NCI-H187 treated with DMSO at 0.1 percent for 48 hours (cell line): ENCODE results near the gene GEMIN7.
A peak's percentile ranks its signal among the peaks of the same experiment; 100 is the strongest.

Experiments used
- DNase-seq: peaks from one replicate; lab custom pipeline; 2025; lab: John Stamatoyannopoulos, UW

GEMIN7 gene

DNA sequence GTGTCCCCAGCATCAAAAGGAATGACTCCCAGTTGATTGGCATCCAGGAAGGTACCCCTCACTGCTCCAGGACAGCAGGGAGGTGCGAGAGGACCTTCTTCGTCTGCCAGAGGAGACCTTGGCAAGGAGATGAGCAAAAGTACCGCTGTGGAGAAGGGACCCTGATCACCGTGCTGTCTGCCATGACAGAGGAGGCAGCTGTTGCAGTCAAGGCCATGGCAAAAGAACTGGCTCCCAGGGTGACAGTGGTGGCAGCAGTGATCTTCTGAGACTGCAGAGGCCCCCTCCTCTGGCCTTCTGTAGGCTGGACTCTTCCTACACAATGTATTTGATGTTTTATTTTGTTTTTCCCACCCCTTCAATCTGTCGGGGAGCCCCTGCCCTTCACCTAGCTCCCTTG, 49.7 kb downstream of the GEMIN7 start:
- DNase-seq = no peak

DNA sequence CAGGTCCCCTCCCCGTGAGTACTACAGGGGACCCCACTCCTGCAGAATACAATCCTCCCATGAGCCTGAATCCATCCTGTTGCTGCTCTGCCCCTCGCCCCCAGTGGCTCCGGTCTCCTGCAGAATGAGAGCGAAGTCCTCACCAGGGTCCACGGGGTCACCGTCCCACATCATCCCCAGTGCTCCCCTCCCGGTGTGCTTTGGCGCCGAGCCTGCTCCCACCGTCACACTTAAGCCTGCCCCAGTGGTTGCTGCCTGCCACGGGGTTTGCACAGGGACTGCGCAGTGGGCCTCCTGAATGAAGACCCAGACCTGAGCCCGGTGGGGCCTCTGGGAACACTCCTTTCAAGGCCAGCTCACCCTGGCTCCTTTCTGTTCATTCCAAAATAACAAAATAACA, 51.2 kb downstream of the GEMIN7 start:
- DNase-seq = no peak

DNA sequence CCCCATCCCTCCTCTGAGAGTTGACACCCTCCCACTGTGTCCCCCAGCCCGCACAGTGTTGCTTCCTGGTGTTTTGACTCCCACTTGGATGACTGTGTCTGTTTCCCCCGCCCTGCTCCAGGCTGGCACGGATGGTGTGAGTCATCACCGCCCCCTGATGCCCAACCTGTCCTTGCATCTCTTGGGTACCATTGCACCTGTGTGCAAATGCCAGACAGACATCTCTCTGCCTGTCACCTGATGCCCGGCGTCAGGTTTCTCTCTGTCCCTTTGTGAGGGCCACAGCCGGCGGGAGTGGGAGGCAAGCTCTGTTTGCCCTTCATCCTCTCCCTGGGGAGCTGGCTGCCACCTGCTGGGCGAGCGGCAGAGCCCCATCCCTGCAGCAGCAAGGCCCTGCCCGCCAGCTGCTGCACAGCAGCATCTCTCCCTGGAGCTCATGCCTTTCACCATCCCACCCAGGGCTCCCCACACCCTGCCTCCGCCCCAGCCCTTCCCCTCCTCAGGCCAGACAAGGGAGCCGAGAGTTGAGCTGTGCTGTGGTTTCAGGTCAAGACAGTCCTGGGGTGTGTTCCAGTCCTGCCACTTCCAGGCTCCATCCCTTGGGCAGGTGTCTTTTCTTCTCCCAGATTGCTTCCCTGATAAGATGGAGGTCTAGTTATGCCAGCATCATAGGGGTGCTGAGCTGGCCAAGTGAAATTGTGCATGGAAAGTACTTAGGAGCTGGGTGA, 52.0 kb downstream of the GEMIN7 start:
- DNase-seq = peak; percentile 87

DNA sequence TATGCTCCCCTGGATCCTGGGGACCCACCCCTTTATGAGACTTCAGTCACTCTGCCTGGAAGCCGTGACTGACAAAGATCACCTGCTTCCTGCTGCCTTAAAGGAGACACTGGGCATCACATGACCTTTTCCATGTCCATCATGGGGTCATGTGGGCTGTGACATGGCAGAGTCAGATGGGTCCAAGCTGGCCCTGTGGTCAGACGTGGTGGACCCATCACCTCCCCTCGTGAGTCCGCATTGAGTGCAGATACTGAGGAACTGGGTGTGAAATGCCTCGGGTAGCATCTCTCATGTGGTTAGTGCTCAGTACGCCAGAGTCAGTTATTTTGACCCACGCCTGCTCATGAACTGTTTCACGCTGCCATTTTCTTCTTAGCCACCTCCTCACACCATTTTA, 54.6 kb downstream of the GEMIN7 start:
- no peak for DNase-seq

DNA sequence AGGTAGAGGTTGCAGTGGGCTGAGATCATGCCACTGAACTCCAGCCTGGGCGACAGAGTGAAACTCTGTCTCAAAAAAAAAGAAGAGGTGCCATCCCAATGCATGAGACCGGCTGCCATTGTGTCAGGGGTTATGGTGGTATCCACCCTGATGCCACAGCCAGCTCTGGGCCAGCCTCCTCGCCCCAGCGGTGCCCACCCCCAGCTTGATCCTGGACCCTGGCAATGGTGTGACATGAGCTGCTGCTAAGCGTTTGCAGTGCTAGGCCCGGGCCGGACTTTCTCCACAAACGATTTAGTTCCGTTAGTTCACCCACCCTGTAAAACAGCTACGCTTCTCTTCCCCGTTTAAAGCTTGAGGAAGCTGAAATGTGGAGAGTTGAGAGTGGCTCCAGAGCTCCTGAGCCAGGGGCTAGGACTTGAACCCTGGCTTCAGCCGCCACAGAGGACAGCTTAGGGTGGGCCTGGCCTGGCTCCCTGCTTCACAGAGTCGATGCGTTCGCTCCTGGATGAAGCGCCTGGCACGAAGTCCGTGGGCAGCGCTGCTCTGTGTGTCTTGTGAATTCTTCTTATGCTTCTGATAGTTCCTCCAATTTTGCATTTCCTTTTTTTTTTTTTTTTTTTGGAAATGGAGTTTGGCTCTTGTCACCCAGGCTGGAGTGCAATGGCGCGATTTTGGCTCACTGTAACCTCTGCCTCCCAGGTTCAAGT, 56.3 kb downstream of the GEMIN7 start:
- DNase-seq = no peak

GRCh38 chr19:45136507-45137178, 57.6 kb downstream of the GEMIN7 start:
- DNase-seq = no peak

DNA sequence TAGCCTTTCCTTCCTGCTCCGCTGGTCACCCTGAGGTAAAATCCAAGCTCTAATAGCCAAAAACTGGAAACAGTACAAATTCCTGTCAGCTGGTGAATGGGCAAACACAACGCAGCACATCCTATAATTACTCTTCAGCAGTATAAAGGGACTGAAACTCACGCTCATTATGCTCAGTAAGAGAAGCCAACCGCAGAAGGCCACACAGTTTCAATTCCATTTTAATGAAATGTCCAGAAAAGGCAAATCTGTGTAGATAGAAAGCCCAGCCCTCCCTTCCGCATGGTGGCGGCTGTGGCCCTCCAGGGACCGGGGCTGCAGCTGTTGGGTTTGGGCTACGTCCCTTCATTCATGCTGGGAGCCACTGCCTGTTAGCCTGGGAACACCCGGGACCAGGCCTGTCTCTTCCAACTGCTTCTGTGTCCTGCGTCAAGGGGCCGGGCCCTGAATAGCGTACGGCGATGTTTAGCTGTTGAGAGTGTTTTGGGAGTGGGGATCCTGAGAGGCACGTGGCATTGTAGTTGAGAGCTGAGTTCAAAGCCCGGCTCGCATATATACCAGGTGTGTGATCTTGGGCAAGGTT, 58.2 kb downstream of the GEMIN7 start:
- DNase-seq = no peak

- DNase-seq = no peak
These were observed 59.3 kb downstream of the GEMIN7 start for GRCh38 chr19:45138303-45138751.

- no peak for DNase-seq
These were observed 60.5 kb downstream of the GEMIN7 start for GRCh38 chr19:45139286-45140143.

GRCh38 chr19:45140144-45140503, 61.1 kb downstream of the GEMIN7 start:
- DNase-seq = no peak

DNA sequence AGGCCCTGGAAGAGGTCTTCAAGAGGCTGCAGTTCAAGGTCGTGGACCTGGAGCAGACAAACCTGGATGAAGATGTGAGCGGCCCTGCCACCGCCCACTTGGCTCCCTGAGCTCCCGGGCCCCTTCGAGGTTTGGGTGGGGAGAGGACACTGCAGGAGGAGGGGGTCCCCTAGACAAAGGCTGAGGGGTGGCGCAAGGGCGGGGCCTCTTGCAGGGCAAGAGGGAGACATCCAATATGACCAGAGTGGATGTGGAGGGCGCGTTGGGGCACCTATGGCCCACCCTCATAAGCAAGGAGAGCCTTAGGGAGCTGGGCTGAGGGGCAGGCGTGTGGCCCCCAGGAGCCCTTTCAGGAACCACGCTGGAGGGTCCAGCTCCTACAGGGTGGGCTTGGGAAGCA, 61.5 kb downstream of the GEMIN7 start:
- DNase-seq = no peak
